KOPT-K1 (cell line): ENCODE measurements around the gene LAMA2.

Experiments
- H3K27ac ChIP-seq: fragments of 200-600 bp; sonication (generic); 2 replicates; pipeline ENCODE4 v1.5.1; 2016; ENCODE audit warnings: antibody characterized with exemption, mild to moderate bottlenecking, low read depth, low read length; ENCODE audit not compliant: poor library complexity, severe bottlenecking
- H3K36me3 ChIP-seq: fragments of 200-600 bp; sonication (generic); 2 replicates; pipeline ENCODE4 v1.5.1; 2017; ENCODE audit warnings: antibody characterized with exemption, mild to moderate bottlenecking, low read length, moderate library complexity; ENCODE audit not compliant: insufficient read depth
- H3K9me3 ChIP-seq: fragments of 200-600 bp; sonication (generic); 2 replicates; pipeline ENCODE4 v1.5.1; 2017; ENCODE audit warnings: antibody characterized with exemption, low read length, mild to moderate bottlenecking; ENCODE audit not compliant: insufficient read depth, poor library complexity, severe bottlenecking

Gene LAMA2

DNA sequence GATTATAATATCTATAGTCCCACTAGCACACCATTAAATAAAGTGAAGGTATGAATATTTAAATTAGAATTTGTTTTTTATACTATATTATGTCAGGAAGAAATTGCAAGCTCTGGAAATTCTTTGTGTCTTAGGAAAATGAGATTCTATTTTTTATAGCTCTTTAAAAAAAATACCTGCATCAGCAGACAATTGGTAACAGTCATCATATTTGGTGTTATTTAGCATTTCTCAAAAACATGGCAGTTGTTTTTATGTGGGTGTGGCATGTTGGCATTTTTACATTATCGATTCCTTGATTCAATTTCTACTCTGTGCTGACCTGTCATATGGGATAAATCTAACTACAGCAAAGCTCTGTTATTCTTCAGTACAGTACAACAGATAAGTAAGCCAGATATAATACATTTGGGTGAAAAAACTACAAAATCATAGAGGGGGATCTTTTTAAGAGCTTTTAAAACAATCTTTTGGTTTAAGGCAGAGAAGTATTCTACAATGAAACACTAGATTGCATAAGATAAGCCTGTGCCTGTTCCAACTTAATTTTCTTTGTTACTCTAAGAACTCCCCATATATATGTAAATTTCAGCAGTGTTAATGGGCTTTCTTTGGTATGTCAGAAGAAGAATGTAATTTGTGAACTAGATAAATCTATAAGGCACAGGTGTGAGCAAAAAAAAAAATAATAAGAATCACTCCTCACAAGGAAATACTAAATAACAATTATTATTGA, 71.5 kb downstream of the LAMA2 start:
- H3K27ac ChIP-seq: no peak overlapping the region
- H3K36me3 ChIP-seq: no peaks in the 10 kb centered on the region

GRCh38 chr6:128963561-128963960, 80.6 kb downstream of the LAMA2 start:
- H3K27ac ChIP-seq: no peak overlapping the region
- no peaks in the 10 kb centered on the region for H3K36me3 ChIP-seq
- no peaks in the 10 kb centered on the region for H3K9me3 ChIP-seq

More for the DNA sequence above, 71.5 kb downstream of the LAMA2 start:
- H3K9me3 ChIP-seq: no peaks in the 10 kb centered on the region

- Histone ChIP-seq H3K36me3 (no peaks in the 10 kb centered on the region), H3K9me3 (no peaks in the 10 kb centered on the region), H3K27ac (no peak overlapping the region)
Measured at GRCh38 chr6:128964233-128964755, 81.4 kb downstream of the LAMA2 start.

- H3K9me3 ChIP-seq: no peaks in the 10 kb centered on the region
- no peaks in the 10 kb centered on the region for H3K36me3 ChIP-seq
- H3K27ac ChIP-seq: no peak overlapping the region
Measured at GRCh38 chr6:128964771-128965170, 81.8 kb downstream of the LAMA2 start.

- Histone ChIP-seq H3K9me3 (no peaks in the 10 kb centered on the region), H3K27ac (no peak overlapping the region), H3K36me3 (no peaks in the 10 kb centered on the region)
Measured at GRCh38 chr6:128966934-128967333, 84.0 kb downstream of the LAMA2 start.

DNA sequence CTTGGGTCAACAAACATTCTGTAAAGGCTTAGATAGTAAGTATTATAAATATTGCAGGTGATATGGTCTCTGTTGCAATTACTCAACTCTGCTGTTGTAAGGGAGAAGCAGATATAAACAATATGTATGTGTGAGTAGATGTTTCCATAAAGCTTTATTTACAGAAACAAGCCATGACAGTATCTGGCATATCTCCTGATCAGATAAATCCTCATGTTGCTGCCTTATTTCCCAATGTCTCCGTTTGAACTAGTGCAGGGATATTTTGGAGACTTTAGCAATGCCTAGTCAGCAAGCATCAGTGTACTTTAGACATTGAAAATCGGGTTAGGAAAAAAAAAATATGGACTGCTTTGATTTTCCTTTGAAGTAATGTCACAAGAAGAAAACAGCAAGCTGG, 96.1 kb downstream of the LAMA2 start:
- Histone ChIP-seq H3K27ac (no peak overlapping the region), H3K9me3 (no peaks in the 10 kb centered on the region), H3K36me3 (no peaks in the 10 kb centered on the region)

GRCh38 chr6:128981716-128982115, 98.8 kb downstream of the LAMA2 start:
- H3K27ac ChIP-seq: no peak overlapping the region
- no peaks in the 10 kb centered on the region for H3K36me3 ChIP-seq
- H3K9me3 ChIP-seq: no peaks in the 10 kb centered on the region

DNA sequence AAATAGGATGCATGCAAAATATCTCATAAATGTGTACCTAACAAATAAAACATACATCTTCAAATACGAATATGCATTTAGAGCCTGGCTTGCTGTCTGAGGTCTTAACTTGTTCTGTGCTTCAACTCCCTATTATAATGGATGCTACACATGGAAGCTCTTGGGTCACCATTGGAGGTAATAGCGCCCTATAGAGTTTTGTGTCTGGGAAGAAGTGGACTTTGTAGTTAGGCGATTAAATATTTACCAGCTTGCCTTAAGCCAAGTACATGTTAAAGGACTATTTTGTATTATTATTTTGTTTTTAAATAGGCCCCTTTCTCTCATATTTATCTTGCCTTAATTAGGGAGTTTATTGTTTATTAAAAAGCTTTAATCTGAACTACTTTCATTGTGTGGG, 107.4 kb downstream of the LAMA2 start:
- no peaks in the 10 kb centered on the region for H3K36me3 ChIP-seq
- no peaks in the 10 kb centered on the region for H3K9me3 ChIP-seq
- no peak overlapping the region for H3K27ac ChIP-seq

DNA sequence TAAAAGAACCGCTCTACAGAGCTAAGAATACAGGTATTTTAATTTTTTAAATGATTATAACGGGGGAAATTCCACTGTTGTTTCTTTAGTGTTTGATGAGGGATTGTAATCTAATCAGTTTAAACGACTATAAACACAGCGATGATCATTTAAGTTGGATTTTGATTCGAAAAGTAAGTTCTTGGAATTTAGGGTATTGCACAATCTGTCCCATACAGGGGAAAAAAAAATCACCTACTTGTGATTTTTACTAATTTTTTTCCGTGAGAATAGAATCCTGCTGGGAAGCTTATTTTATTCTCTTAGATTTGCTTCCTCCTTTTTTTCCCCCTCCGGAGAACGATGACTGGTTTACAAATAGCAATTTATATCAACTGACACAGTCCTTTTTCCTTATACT, 108.0 kb downstream of the LAMA2 start:
- Histone ChIP-seq H3K36me3 (no peaks in the 10 kb centered on the region), H3K27ac (no peak overlapping the region), H3K9me3 (no peaks in the 10 kb centered on the region)

- Histone ChIP-seq H3K9me3 (no peaks in the 10 kb centered on the region), H3K36me3 (no peaks in the 10 kb centered on the region), H3K27ac (no peak overlapping the region)
Measured at GRCh38 chr6:128993166-128993565, 110.2 kb downstream of the LAMA2 start.

GRCh38 chr6:128997880-128998279, 114.9 kb downstream of the LAMA2 start:
- Histone ChIP-seq H3K36me3 (no peaks in the 10 kb centered on the region), H3K9me3 (no peaks in the 10 kb centered on the region), H3K27ac (no peak overlapping the region)

DNA sequence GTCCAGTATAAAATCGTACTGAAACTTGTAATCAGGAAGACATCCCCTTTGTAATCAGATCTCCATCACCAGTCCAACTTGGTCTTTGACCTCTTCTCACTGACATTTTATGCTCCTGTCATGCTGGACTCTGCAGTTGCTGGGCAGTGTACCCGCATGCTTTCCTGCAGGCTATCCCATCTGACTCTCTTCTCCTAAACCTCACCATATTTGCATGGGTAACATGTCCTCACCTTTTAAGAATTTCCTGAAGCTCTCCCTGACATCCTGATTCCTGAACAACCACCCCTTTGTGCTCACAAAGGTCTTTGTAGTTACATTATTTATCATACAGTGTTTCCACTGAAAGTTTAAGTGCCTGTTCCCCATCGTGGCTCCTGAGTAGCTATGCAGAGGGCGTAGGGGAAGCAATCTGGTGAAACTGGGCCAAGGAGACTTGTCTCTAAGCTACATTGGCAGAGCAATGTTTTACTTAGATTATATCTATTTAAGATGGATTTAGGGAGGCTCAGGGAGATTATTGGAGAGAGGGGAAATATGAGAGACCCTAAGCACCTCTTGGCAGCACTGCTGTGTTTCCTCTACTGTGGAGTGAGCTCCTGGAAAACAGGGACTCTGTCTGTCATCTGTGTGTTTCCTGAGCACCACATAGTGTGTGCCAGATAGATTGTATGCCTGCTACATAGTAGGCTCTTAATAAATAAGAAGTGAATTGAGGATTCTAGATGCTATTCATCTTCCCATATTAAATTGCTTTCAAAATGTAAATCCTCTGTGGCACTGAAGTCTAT, 124.0 kb downstream of the LAMA2 start:
- Histone ChIP-seq H3K36me3 (no peaks in the 10 kb centered on the region), H3K27ac (no peak overlapping the region), H3K9me3 (no peaks in the 10 kb centered on the region)

- Histone ChIP-seq H3K36me3 (no peaks in the 10 kb centered on the region), H3K9me3 (no peaks in the 10 kb centered on the region), H3K27ac (no peak overlapping the region)
Measured at GRCh38 chr6:129007701-129008373, 124.9 kb downstream of the LAMA2 start.

- no peak overlapping the region for H3K27ac ChIP-seq
- H3K36me3 ChIP-seq: no peaks in the 10 kb centered on the region
- H3K9me3 ChIP-seq: no peaks in the 10 kb centered on the region
Measured at GRCh38 chr6:129008591-129008990, 125.7 kb downstream of the LAMA2 start.

- Histone ChIP-seq H3K36me3 (no peaks in the 10 kb centered on the region), H3K27ac (no peak overlapping the region)
Measured at GRCh38 chr6:129009851-129010250, 126.9 kb downstream of the LAMA2 start.

More at GRCh38 chr6:129009851-129010250, 126.9 kb downstream of the LAMA2 start:
- no peaks in the 10 kb centered on the region for H3K9me3 ChIP-seq
